NCI-H128 (cell line): Measurements from ENCODE around the gene GCN1.

ENCODE experiments used
- DNase-seq: peaks from one replicate; lab custom pipeline; 2025; ENCODE audit not compliant: unreplicated experiment; lab: John Stamatoyannopoulos, UW

Gene GCN1

DNA sequence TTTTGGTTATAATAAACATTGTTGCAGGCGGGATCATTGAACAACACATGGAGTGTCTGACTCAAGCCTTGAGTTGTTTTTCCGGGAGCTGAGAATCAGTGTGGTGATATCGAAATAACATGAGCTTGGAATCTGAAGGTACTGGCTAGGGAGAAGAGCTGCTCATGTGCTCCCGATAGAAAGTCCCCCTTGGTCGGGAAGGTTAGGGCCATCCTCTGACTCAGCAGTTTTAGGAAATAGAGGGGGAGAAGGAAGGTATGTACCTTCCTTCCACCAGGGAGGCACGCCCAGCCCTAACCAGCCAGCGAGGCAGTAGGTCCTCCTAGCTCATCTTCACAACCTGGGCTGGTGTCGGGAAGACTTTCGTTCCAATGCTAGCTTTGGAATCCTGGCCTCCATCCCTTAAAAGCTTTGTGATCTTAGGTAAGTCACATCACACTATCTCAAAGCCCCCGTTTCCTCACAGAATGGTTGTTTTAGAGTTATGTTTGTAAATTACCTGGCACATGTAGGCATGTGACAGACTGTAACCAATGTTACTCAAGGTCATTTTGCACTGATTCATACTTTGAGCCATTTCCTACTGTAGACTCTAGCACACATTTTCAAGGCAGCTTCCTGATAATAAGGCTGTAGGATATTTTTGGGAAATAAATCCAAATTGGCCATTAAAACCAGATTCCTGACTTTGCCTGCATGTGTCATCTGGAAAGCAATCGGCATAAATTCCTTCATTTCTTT lies 76.0 kb downstream of the GCN1 start:
- no peak for DNase-seq

DNA sequence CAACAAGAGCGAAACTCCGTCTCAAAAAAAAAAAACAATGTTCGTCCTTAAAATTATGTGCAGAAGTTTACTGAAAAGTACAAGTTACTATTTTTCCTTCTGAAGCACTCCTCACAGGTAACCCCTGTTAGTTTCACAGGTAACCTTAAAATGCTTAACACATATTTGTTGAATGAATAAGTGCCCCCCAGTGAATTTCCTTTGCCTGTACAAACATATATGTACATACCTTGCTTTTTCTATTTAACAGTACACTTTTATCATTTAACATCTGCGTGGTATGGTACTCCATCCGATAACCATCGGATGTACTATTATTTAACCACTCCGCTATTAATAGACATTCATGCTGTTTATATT lies 76.6 kb downstream of the GCN1 start:
- DNase-seq, result no peak

DNA sequence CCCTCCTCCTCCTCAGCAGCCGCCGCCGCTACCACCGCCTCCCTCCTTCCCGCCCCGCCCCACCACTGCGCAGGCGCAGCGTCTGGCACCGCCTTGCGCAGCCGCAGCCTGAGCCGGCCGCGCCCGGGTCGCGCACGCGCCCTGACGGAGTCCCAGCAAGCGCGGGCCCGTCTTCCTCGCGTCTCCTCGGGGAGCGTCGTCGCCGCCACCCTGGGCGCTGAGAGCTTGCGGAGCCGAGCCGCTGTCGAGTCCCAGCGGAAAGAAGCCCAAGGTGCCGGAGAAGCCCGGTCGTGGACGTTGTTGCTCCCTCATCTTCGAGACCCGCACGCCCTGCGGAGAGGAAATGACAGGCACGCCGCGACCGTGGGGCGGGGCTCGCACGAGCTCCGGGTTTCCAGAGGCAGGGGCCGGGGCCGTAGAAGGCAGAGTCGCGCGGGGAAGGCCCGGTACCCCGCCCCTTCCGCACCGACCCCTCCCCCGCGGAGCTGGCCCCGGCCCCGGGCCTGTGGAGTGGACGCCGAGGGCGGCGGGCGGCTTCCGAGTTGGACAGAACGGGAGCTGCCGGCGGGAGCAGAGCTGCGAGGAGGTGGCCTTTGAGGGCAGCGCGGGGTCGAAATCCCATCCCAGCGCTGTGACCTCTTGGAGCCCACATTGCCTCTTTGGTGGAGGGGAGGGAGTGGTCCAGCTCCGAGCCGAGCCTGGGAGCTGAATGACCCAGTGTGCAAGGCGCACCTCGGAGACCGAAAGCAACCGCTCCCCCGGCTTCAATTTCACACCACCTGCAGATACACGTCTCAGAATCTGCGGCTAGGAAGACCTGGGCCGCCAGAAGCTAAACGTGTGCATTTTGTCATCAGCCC lies 77.5 kb downstream of the GCN1 start:
- DNase-seq, result peak; percentile 70

DNA sequence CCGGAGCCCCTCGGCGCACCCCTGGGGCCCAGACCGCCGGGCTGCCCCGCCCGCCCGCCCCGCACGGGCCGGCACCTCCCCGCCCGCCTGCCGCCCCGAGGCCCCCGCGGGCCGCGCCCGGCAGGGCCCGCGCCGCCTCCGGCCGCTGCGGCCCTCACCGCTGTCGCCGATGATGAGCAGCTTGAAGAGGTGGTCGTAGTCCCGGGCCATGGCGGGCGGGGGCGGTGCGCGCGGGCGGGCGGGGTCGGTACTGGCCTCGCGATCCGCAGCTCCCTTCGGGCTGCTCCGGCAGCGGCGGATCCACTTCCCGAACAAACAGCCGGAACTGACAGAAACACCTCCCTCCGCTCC lies 78.1 kb downstream of the GCN1 start, which contains the start of gene RAB35:
Gene RAB35, minus strand, starts transcription at position 313 of the 351 bp plus-strand sequence. Its CDS starts 103 bp downstream, at position 210.
- DNase-seq, result no peak

GRCh38 chr12:120115692-120116440 lies 78.6 kb downstream of the GCN1 start:
- DNase-seq, result no peak

GRCh38 chr12:120115066-120115465 lies 79.4 kb downstream of the GCN1 start:
- DNase-seq, result no peak

DNA sequence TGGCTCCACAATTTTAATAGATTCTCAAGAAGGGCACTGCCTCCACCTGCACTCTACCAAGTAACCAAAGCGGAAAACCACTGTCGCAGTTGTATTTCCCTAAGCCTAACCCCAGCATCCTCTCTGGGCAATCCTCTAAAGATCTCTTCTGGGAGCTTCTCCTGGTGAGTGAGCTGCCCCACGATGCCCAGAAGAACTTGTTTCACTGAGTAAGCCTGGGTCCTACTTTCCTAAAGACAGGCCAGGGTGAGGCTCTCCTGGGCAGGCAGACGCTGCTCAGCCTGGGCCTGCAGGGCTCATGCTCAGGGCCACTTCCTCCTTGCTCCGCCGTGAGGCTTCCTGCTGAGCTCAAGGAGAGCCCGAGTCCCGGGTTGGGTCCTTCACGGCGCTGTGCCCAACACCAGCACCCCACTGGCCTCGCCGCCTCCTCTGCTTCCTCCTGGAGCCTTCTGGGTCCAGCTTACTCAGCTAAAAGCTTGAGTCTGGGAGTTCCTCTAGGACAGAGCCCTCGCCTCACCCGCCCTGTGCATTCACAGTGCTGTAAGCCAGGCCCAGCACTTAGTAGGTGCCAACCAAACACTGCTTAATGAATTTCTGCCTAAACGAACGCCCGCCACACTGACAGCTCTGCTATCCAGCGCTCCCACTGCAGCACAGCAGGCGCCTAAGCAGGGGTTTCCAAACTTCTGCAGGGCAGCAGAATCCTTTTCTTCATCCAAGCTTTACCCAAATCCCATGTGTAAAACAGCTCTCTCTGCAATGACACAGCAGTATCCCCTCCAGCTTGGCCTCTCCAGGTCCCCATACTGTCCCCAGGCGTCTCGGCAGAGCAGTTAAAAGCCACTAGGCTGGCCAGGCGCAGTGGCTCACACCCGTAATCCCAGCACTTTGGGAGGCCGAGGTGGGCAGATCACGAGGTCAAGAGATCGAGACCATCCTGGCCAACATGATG lies 83.7 kb downstream of the GCN1 start:
- DNase-seq, result no peak

DNA sequence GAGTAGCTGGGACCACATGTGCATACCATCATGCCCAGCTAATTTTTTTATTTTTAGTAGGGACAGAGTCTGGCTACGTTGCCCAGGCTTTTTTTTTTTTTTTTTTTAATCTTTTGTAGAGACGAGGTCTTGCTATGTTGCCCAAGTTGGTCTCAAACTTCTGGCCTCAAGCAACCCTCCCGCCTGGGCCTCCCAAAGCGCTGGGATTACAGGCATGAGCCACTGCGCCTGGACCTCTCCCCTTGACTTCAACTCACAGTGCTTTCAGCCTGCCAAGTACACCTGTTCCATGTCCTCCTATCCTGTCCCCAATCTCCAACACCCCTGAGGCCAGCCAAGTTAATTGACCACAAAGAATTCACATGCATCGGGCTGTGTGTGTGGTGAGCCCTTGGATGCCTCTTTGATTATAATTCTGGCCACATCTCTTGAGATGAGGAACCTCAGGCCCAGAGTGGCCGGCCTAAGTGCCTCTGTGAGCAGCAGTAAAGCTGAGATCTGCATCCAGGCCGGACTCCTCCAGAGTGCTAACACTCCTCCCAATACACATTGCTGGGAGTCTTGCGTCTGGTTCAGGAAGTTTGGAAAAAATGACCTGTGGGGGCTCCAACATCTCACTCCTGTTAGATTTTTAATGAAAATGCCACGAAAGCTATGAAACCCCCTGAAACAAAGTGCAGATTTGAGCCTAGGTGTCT lies 84.8 kb downstream of the GCN1 start:
- no peak for DNase-seq

- DNase-seq, result no peak
Observed at GRCh38 chr12:120106151-120106550, 88.4 kb downstream of the GCN1 start.

GRCh38 chr12:120103371-120103770 lies 91.1 kb downstream of the GCN1 start:
- no peak for DNase-seq

DNA sequence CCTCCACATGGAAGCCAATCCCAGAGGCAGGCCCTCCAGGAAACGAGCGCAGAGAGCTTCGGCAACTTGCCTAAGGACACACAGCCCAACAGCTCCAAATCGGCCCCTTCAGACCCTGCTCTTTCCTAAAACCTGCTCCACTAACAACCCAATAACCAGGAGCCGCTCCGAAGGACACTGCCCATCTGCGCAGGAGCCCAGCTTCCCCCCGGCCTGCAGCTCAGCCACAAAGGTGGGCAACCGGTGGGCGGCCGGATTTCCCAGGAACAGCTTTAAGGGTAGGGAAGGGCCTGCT lies 91.5 kb downstream of the GCN1 start:
- DNase-seq, result no peak

DNA sequence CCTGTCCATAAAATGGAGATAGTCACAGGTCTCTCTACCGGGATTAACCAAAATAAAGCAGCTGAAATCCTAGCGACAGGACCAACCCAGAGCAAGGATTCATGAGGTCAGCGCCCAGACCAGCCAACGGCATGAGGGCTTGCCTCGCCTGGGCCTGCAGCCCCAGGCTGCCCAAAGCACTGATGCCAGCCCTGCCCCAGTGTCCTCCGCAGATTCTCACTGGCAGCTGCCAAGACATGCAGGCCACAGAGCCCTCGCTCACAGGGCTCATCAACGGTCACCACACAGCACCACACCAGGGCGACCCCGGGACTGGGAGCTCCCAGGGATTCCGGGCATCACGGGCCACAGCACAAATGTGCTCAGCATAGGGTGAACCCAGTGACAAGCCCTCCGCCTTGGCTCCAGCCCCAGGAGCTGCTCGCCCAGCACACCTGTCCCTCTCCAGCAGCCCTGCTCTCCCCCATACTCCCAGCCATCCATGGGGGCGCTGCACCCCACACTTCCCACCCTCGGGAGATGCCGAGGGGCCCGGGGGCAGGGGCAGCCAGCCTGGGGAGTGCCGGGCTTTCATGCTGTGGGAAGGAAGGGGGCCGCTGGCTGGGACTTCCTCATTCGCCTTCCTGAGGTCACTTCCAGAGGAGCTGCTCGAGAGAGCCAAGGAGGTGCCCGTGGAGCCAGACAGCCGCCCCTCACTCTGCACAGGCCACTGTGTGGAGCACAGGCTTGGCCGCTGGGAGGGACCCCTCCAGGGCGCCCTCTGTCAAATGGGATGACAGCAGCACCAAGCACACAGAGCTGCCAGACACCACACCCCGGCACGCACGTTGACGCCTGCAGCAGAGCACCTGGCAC lies 92.1 kb downstream of the GCN1 start:
- no peak for DNase-seq

GRCh38 chr12:120101617-120102016 lies 92.9 kb downstream of the GCN1 start:
- DNase-seq, result no peak

DNA sequence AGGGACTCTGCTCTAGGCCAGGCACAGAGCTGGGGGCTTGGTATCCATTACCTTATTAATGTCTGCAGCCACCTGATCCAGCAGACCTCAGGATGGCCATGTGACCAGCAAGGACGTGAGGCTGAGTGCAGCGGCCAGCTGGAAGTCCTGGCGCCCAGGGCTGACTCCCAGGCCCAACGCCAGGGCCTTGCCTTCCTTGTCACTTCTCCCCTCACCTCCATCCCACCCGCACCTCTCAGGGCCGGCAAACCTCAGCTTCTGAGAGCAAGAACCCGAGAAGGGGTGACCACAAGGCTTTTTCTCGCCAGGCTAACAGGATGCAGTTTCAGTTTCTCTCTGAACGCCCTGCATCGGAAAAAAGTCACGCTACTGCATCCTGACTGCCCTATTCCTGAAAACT lies 93.3 kb downstream of the GCN1 start:
- DNase-seq, result no peak

- no peak for DNase-seq
Observed at GRCh38 chr12:120100630-120101029, 93.9 kb downstream of the GCN1 start.

DNA sequence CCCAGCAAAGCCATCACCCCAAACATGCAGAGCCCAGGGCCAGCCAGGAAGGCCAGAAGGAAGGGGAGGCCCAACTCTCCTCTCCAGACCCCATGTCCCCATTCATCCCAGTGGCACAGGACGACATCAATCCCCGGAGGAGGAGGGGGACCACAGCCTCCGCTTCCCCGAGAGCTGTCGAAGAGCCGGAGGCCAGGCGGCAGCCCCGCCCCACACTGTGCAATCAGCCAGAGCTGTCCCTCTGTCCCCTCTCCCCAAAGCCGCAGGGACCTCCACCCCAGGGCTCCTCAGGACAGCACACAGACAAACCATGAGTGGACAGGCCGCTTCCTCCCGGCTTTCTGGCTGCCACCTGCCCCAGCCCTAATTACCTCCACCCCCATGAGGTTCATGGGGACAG lies 94.8 kb downstream of the GCN1 start:
- DNase-seq, result no peak

DNA sequence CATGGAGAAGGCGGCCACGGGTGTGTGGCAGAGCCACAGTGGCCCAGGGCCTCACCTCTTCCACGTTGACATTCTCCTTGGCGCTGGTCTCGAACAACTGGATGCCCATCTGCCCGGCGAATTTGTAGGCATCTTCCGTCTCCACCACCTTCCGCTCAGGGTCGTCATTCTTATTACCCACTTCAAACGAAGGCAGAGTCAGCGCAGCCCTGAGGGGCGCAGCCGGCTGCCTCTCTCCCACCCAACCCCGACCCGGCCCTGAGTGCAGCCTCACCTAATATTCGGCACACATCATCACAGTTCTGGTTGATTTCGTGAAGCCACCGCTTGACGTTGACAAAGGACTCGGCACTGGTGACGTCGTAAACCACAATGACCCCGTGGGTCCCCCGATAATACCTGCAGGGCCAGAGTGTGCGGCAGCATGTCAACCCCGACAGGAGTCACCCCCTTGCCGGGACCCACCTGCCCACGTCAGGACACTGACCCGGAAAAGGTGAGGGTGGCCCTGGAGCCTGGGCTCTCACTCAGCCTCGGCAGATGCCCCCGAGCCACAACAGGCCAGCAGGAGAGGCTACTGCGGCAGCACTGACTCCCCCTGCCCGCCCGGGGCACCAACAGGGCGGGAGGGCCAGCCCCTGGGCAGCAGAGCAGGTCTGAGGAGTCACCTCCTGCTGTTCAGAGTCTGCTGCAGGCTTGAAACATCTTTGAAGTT lies 95.6 kb downstream of the GCN1 start:
- DNase-seq, result no peak

- no peak for DNase-seq
Observed at GRCh38 chr12:120096671-120097202, 97.8 kb downstream of the GCN1 start.
